ENCODE results near the gene LRSAM1. TPM values are rescaled to one million over a fixed set of nuclear protein-coding genes. Genes with fewer than 3 reads are reported as not detected.

Gene LRSAM1
- total RNA-seq, 1 donor from 2014 or later: 38.0 TPM

- peaks cover 3% of the 10 kb centered on the region for H3K9me3 Mint-ChIP-seq (ENCODE audit: unreplicated experiment)
- H3K27me3 Mint-ChIP-seq (ENCODE audit: unreplicated experiment): peaks cover 5% of the 10 kb centered on the region
- TF ChIP-seq, protein P1, sequence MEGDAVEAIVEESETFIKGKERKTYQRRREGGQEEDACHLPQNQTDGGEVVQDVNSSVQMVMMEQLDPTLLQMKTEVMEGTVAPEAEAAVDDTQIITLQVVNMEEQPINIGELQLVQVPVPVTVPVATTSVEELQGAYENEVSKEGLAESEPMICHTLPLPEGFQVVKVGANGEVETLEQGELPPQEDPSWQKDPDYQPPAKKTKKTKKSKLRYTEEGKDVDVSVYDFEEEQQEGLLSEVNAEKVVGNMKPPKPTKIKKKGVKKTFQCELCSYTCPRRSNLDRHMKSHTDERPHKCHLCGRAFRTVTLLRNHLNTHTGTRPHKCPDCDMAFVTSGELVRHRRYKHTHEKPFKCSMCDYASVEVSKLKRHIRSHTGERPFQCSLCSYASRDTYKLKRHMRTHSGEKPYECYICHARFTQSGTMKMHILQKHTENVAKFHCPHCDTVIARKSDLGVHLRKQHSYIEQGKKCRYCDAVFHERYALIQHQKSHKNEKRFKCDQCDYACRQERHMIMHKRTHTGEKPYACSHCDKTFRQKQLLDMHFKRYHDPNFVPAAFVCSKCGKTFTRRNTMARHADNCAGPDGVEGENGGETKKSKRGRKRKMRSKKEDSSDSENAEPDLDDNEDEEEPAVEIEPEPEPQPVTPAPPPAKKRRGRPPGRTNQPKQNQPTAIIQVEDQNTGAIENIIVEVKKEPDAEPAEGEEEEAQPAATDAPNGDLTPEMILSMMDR (IDR thresholded peaks at IDR 0.05; ENCODE audit: partially characterized antibody, unreplicated experiment): no peak
- DNase-seq: no peak
- no peaks in the 10 kb centered on the region for H3K36me3 Mint-ChIP-seq (ENCODE audit: unreplicated experiment)
- H3K4me3 Mint-ChIP-seq (ENCODE audit: unreplicated experiment): no peak overlapping the region
- H3K27ac Mint-ChIP-seq (ENCODE audit: unreplicated experiment): no peak overlapping the region
- H3K4me1 Mint-ChIP-seq (ENCODE audit: low read depth, unreplicated experiment): peaks cover 19% of the 10 kb centered on the region
These were observed 90.6 kb downstream of the LRSAM1 start for GRCh38 chr9:127541865-127542264.

GRCh38 chr9:127543221-127543620 lies 91.9 kb downstream of the LRSAM1 start:
- no peak overlapping the region for H3K27ac Mint-ChIP-seq (ENCODE audit: unreplicated experiment)
- peaks cover 5% of the 10 kb centered on the region for H3K27me3 Mint-ChIP-seq (ENCODE audit: unreplicated experiment)
- no peak overlapping the region for H3K4me3 Mint-ChIP-seq (ENCODE audit: unreplicated experiment)
- DNase-seq: no peak
- peaks cover 4% of the 10 kb centered on the region for H3K36me3 Mint-ChIP-seq (ENCODE audit: unreplicated experiment)
- peaks cover 3% of the 10 kb centered on the region for H3K9me3 Mint-ChIP-seq (ENCODE audit: unreplicated experiment)
- peaks cover 12% of the 10 kb centered on the region for H3K4me1 Mint-ChIP-seq (ENCODE audit: low read depth, unreplicated experiment)
- TF ChIP-seq, protein P1 (IDR thresholded peaks at IDR 0.05; ENCODE audit: partially characterized antibody, unreplicated experiment): no peak

GRCh38 chr9:127543973-127544533 lies 92.7 kb downstream of the LRSAM1 start:
- TF ChIP-seq, protein P1 (IDR thresholded peaks at IDR 0.05; ENCODE audit: partially characterized antibody, unreplicated experiment): no peak
- Mint-ChIP-seq H3K4me1 (ENCODE audit: low read depth, unreplicated experiment) (peaks cover 12% of the 10 kb centered on the region), H3K27ac (ENCODE audit: unreplicated experiment) (no peak overlapping the region), H3K27me3 (ENCODE audit: unreplicated experiment) (peaks cover 7% of the 10 kb centered on the region), H3K4me3 (ENCODE audit: unreplicated experiment) (no peak overlapping the region), H3K9me3 (ENCODE audit: unreplicated experiment) (peaks cover 3% of the 10 kb centered on the region), H3K36me3 (ENCODE audit: unreplicated experiment) (peaks cover 4% of the 10 kb centered on the region)
- no peak for DNase-seq

- no peak for DNase-seq
- TF ChIP-seq, protein P1 (IDR thresholded peaks at IDR 0.05; ENCODE audit: partially characterized antibody, unreplicated experiment): no peak
- Mint-ChIP-seq H3K4me1 (ENCODE audit: low read depth, unreplicated experiment) (peaks cover 21% of the 10 kb centered on the region), H3K4me3 (ENCODE audit: unreplicated experiment) (no peak overlapping the region), H3K27me3 (ENCODE audit: unreplicated experiment) (peaks cover 14% of the 10 kb centered on the region), H3K36me3 (ENCODE audit: unreplicated experiment) (peaks cover 4% of the 10 kb centered on the region), H3K9me3 (ENCODE audit: unreplicated experiment) (peaks cover 3% of the 10 kb centered on the region), H3K27ac (ENCODE audit: unreplicated experiment) (no peak overlapping the region)
These were observed 94.2 kb downstream of the LRSAM1 start for GRCh38 chr9:127545196-127546124.

Measured in glutamatergic neuron (in vitro differentiated cells).